CD14-positive monocyte (primary cell): ENCODE results near the gene NOS1. TPM values are rescaled to one million over a fixed set of nuclear protein-coding genes. Genes with fewer than 3 reads are reported as not detected.

Experiments
- DNase-seq, 3 donors: peaks; one replicate each; pipeline ENCODE4 v3.0.0-alpha.2; 2011 to 2022
- H2AFZ ChIP-seq: 2 replicates; pipeline ENCODE4 v1.6.0; 2012; ENCODE audit warnings: mild to moderate bottlenecking, low read depth, low read length, inconsistent platforms; ENCODE audit not compliant: insufficient read depth, poor library complexity, severe bottlenecking
- H3K27ac ChIP-seq, 2 donors: 1 replicate in 1 of 2; 2 replicates in 1 of 2; pipeline ENCODE4 v1.5.1; 2012 to 2013; ENCODE audit warnings: low read length in 2 of 2, control low read depth in 1 of 2, inconsistent platforms in 1 of 2, low read depth in 1 of 2, mild to moderate bottlenecking in 1 of 2
- H3K27me3 ChIP-seq, 2 donors: one replicate each; pipeline versions ENCODE4 v1.6.0 to v1.6.1; 2011 to 2013; ENCODE audit warnings: low read length in 2 of 2; ENCODE audit not compliant: control insufficient read depth in 2 of 2, insufficient read depth in 2 of 2
- H3K36me3 ChIP-seq, 2 donors: replicated peaks in 1 of 2; 1 replicate in 1 of 2; 2 replicates in 1 of 2; pipeline versions ENCODE4 v1.5.1 to v1.6.1; 2012 to 2013; ENCODE audit warnings: low read length in 2 of 2, control low read depth in 1 of 2, inconsistent platforms in 1 of 2, mild to moderate bottlenecking in 1 of 2; ENCODE audit not compliant: insufficient read depth in 2 of 2, control insufficient read depth in 1 of 2
- H3K4me1 ChIP-seq, 2 donors: 1 replicate in 1 of 2; 2 replicates in 1 of 2; pipeline versions ENCODE4 v1.5.1 to v1.6.1; 2012 to 2013; ENCODE audit warnings: low read length in 2 of 2, control low read depth in 1 of 2, inconsistent platforms in 1 of 2, mild to moderate bottlenecking in 1 of 2, moderate library complexity in 1 of 2; ENCODE audit not compliant: insufficient read depth in 2 of 2, control insufficient read depth in 1 of 2
- H3K4me2 ChIP-seq: replicated peaks from 2 replicates; pipeline ENCODE3; 2012; ENCODE audit warnings: low read length, moderate library complexity, mild to moderate bottlenecking; ENCODE audit not compliant: poor library complexity, severe bottlenecking; ENCODE audit errors: extremely low read depth
- H3K4me3 ChIP-seq, 3 experiments: fragments of 200-600 bp in 1 of 3; sonication (generic) in 1 of 3; replicated peaks in 1 of 3; 1 replicate in 2 of 3; 2 replicates in 1 of 3; pipeline ENCODE4 v1.5.1; 2011 to 2013; ENCODE audit warnings: low read length in 3 of 3, mild to moderate bottlenecking in 3 of 3, control low read depth in 2 of 3, low read depth in 2 of 3, inconsistent platforms in 1 of 3, moderate library complexity in 1 of 3
- H3K79me2 ChIP-seq: 2 replicates; pipeline ENCODE4 v1.6.0; 2012; ENCODE audit warnings: mild to moderate bottlenecking, control low read depth, inconsistent platforms, low read length, moderate library complexity; ENCODE audit not compliant: insufficient read depth
- H3K9ac ChIP-seq: 2 replicates; pipeline ENCODE4 v1.6.0; 2017; ENCODE audit warnings: low read length, mild to moderate bottlenecking; ENCODE audit not compliant: insufficient read depth, poor library complexity, severe bottlenecking
- H3K9me3 ChIP-seq, 2 donors: replicated peaks in 1 of 2; 1 replicate in 1 of 2; 2 replicates in 1 of 2; pipeline versions ENCODE4 v1.5.1 to v1.6.1; 2012 to 2013; ENCODE audit warnings: low read length in 2 of 2, control low read depth in 1 of 2; ENCODE audit not compliant: control insufficient read depth in 1 of 2, insufficient read depth in 1 of 2
- H4K20me1 ChIP-seq: 2 replicates; pipeline ENCODE4 v1.6.0; 2012; ENCODE audit warnings: mild to moderate bottlenecking, low read length, control low read depth, moderate library complexity; ENCODE audit not compliant: insufficient read depth
- H3K27ac Mint-ChIP-seq, 7 donors: one replicate each; pipeline ENCODE4 v1.8.0; 2020; ENCODE audit warnings: mild to moderate bottlenecking in 7 of 7, mixed read lengths in 7 of 7, moderate library complexity in 6 of 7, inconsistent platforms in 2 of 7
- H3K27me3 Mint-ChIP-seq, 3 donors: one replicate each; pipeline ENCODE4 v1.8.0; 2021 to 2022; ENCODE audit warnings: low read depth in 3 of 3, mild to moderate bottlenecking in 3 of 3, mixed read lengths in 3 of 3, moderate library complexity in 3 of 3, inconsistent platforms in 1 of 3
- H3K36me3 Mint-ChIP-seq, 2 donors: one replicate each; pipeline ENCODE4 v1.8.0; 2020; ENCODE audit warnings: mixed read lengths in 2 of 2, inconsistent platforms in 1 of 2, mild to moderate bottlenecking in 1 of 2
- H3K4me1 Mint-ChIP-seq: one replicate; pipeline ENCODE4 v1.8.0; 2020; ENCODE audit warnings: mild to moderate bottlenecking, mixed read lengths
- H3K4me3 Mint-ChIP-seq, 2 donors: one replicate each; pipeline ENCODE4 v1.8.0; 2020; ENCODE audit warnings: mild to moderate bottlenecking in 2 of 2, mixed read lengths in 2 of 2, moderate library complexity in 1 of 2
- H3K9me3 Mint-ChIP-seq, 7 donors: one replicate each; pipeline ENCODE4 v1.8.0; 2020 to 2022; ENCODE audit warnings: mixed read lengths in 7 of 7, mild to moderate bottlenecking in 6 of 7, moderate library complexity in 6 of 7, inconsistent platforms in 2 of 7
- CTCF ChIP-seq: fragments of 200-600 bp; IDR thresholded peaks from one replicate; pipeline ENCODE4 v1.8.0; 2022; ENCODE audit warnings: antibody characterized with exemption, mild to moderate bottlenecking
- WGBS: methylation state at CpG from one replicate; pipeline ENCODE4 v1.1.5; 2013; ENCODE audit warnings: missing lambda C conversion rate; ENCODE audit not compliant: insufficient coverage; 5-methylcytosine and 5-hydroxymethylcytosine counted together
- intact Hi-C, 2 donors: fragments of 100-400 bp; cut with micrococcal nuclease; formaldehyde crosslinking; loops; one replicate each; pipeline versions ENCODE4 v1.15.0 to v1.15.1; 2023
- polyA plus RNA-seq, 3 donors: library from polyadenylated mRNA; depleted of rRNA in 1 of 3; unstranded in 2 of 3; stranded (reverse) in 1 of 3; fragments of 300-500 nt in 2 of 3; fragments of >200 nt in 1 of 3; fragmentation: Illumina TruSeq in 2 of 3; gene quantifications; 1 replicate in 2 of 3; 2 replicates in 1 of 3; pipeline ENCODE4 v1.2.3, GENCODE V29; 2012 to 2021

NOS1 gene
- polyA plus RNA-seq, 3 donors, result not detected

- intact Hi-C loops, result no loop called here
- Mint-ChIP-seq H3K36me3 (no peaks in the 10 kb centered on the region), H3K9me3 (peaks cover 2 to 22% (median 9%) of the 10 kb centered on the region in 7 donors)
Measured at GRCh38 chr12:117395766-117396165, 34.3 kb upstream of the NOS1 start.

GRCh38 chr12:117394491-117394890 lies 33.1 kb upstream of the NOS1 start:
- peaks cover 2 to 22% (median 11%) of the 10 kb centered on the region in 7 donors for H3K9me3 Mint-ChIP-seq
- no peak overlapping the region for H3K4me3 ChIP-seq
- H3K27ac ChIP-seq, result no peak overlapping the region
- WGBS, result 71% methylated on average over 1 of the region's 1 CpG
- intact Hi-C loops, result no loop called here
- no peak overlapping the region for H3K9ac ChIP-seq
- no peaks in the 10 kb centered on the region for H3K36me3 ChIP-seq
- H3K9me3 ChIP-seq, result peaks cover 4 to 6% of the 10 kb centered on the region in 2 donors
- no peaks in the 10 kb centered on the region for H3K79me2 ChIP-seq
- no peak overlapping the region for H3K4me2 ChIP-seq
- no peak overlapping the region for H3K27ac Mint-ChIP-seq
- no peak overlapping the region for H2AFZ ChIP-seq
- peaks cover 3 to 4% (median 3%) of the 10 kb centered on the region in 3 donors for H3K27me3 Mint-ChIP-seq
- H3K4me1 ChIP-seq, result no peaks in the 10 kb centered on the region
- no peak for DNase-seq
- H3K27me3 ChIP-seq, result no peaks in the 10 kb centered on the region
- no peaks in the 10 kb centered on the region for H3K36me3 Mint-ChIP-seq
- H4K20me1 ChIP-seq, result no peaks in the 10 kb centered on the region
- H3K4me1 Mint-ChIP-seq, result no peaks in the 10 kb centered on the region
- no peak for TF ChIP-seq CTCF
- no peak overlapping the region for H3K4me3 Mint-ChIP-seq

More at GRCh38 chr12:117395766-117396165, 34.3 kb upstream of the NOS1 start:
- H3K27ac Mint-ChIP-seq, result no peak overlapping the region
- TF ChIP-seq CTCF, result no peak
- no peaks in the 10 kb centered on the region for H3K27me3 ChIP-seq
- H3K4me1 Mint-ChIP-seq, result no peaks in the 10 kb centered on the region
- no peak overlapping the region for H3K4me2 ChIP-seq
- H4K20me1 ChIP-seq, result no peaks in the 10 kb centered on the region
- no peak overlapping the region for H3K4me3 ChIP-seq
- H3K27ac ChIP-seq, result no peak overlapping the region
- H3K79me2 ChIP-seq, result no peaks in the 10 kb centered on the region
- no peak for DNase-seq
- no peaks in the 10 kb centered on the region for H3K36me3 ChIP-seq
- peaks cover 4 to 6% of the 10 kb centered on the region in 2 donors for H3K9me3 ChIP-seq
- no peak overlapping the region for H3K9ac ChIP-seq
- no peaks in the 10 kb centered on the region for H3K4me1 ChIP-seq
- peaks cover 3 to 5% (median 4%) of the 10 kb centered on the region in 3 donors for H3K27me3 Mint-ChIP-seq
- H2AFZ ChIP-seq, result no peak overlapping the region
- H3K4me3 Mint-ChIP-seq, result no peak overlapping the region
